Mesendoderm (in vitro differentiated cells): Measurements from ENCODE around the gene ZEB2.

Experiments used
- DNase-seq: peaks from one replicate; pipeline ENCODE4 v3.0.0; 2013
- H2AK5ac ChIP-seq: 2 replicates; pipeline ENCODE4 v1.6.1; 2013; ENCODE audit warnings: low read length, inconsistent platforms
- H2BK120ac ChIP-seq: 2 replicates; pipeline ENCODE4 v1.6.1; 2013; ENCODE audit warnings: low read depth, mild to moderate bottlenecking, low read length, moderate library complexity, mixed read lengths
- H2BK15ac ChIP-seq: replicated peaks from 2 replicates; pipeline ENCODE4 v1.6.1; 2013; ENCODE audit warnings: low read depth, mild to moderate bottlenecking, moderate library complexity
- H2BK5ac ChIP-seq: 2 replicates; pipeline ENCODE4 v1.6.1; 2013; ENCODE audit warnings: low read length, inconsistent platforms
- H3K18ac ChIP-seq: 2 replicates; pipeline ENCODE4 v1.6.1; 2013; ENCODE audit warnings: mild to moderate bottlenecking, low read length, mixed read lengths
- H3K23ac ChIP-seq: one replicate; pipeline ENCODE4 v1.6.1; 2013; ENCODE audit warnings: low read length
- H3K27ac ChIP-seq: 2 replicates; pipeline ENCODE4 v1.5.1; 2013; ENCODE audit warnings: low read depth, mild to moderate bottlenecking, inconsistent platforms, low read length, moderate library complexity
- H3K27me3 ChIP-seq: 2 replicates; pipeline ENCODE4 v1.6.1; 2013; ENCODE audit warnings: low read length, control low read depth, mild to moderate bottlenecking, inconsistent platforms; ENCODE audit not compliant: insufficient read depth, poor library complexity
- H3K36me3 ChIP-seq: 2 replicates; pipeline ENCODE4 v1.6.1; 2013; ENCODE audit warnings: low read length, inconsistent platforms; ENCODE audit not compliant: control insufficient read depth, insufficient read depth
- H3K4ac ChIP-seq: one replicate; pipeline ENCODE4 v1.6.1; 2013; ENCODE audit warnings: low read depth, mild to moderate bottlenecking, low read length, moderate library complexity
- H3K4me1 ChIP-seq: 2 replicates; pipeline ENCODE4 v1.6.1; 2013; ENCODE audit warnings: low read depth, low read length, inconsistent platforms; ENCODE audit not compliant: control insufficient read depth
- H3K4me2 ChIP-seq: 2 replicates; pipeline ENCODE4 v1.6.1; 2013; ENCODE audit warnings: low read length
- H3K4me3 ChIP-seq: 2 replicates; pipeline ENCODE4 v1.5.1; 2013; ENCODE audit warnings: mild to moderate bottlenecking, low read length
- H3K56ac ChIP-seq: one replicate; pipeline ENCODE4 v1.6.1; 2013; ENCODE audit warnings: low read length
- H3K79me1 ChIP-seq: 2 replicates; pipeline ENCODE4 v1.6.1; 2013; ENCODE audit warnings: low read length, inconsistent platforms
- H3K79me2 ChIP-seq: 2 replicates; pipeline ENCODE4 v1.6.1; 2013; ENCODE audit warnings: mild to moderate bottlenecking, low read length; ENCODE audit not compliant: control insufficient read depth, insufficient read depth
- H3K9ac ChIP-seq: 2 replicates; pipeline ENCODE4 v1.6.1; 2013; ENCODE audit warnings: low read length, inconsistent platforms
- H4K5ac ChIP-seq: one replicate; pipeline ENCODE4 v1.6.1; 2013; ENCODE audit warnings: low read length
- H4K8ac ChIP-seq: one replicate; pipeline ENCODE4 v1.6.1; 2013; ENCODE audit warnings: low read depth, mild to moderate bottlenecking, control low read depth, low read length, moderate library complexity
- WGBS: extraction: QIAGEN DNeasy Blood & Tissue Kit; methylation state at CpG from one replicate; pipeline ENCODE4 v1.1.7; 2013; ENCODE audit warnings: low lambda C conversion rate, missing lambda C conversion rate; ENCODE audit not compliant: insufficient coverage; ENCODE audit errors: extremely low coverage; 5-methylcytosine and 5-hydroxymethylcytosine counted together

The ZEB2 gene

GRCh38 chr2:144507441-144508171, 12.3 kb downstream of the ZEB2 start:
- Histone ChIP-seq H4K8ac (no peak overlapping the region), H3K23ac (no peak overlapping the region), H3K4me2 (no peak overlapping the region), H2BK5ac (no peak overlapping the region), H3K56ac (no peak overlapping the region), H3K4me3 (no peak overlapping the region), H3K27ac (no peak overlapping the region), H2AK5ac (no peak overlapping the region), H3K79me1 (no peaks in the 10 kb centered on the region), H3K36me3 (no peaks in the 10 kb centered on the region), H2BK15ac (peak overlapping the region; percentile 19), H3K9ac (no peak overlapping the region), H4K5ac (no peak overlapping the region), H3K18ac (no peak overlapping the region), H3K4me1 (peaks cover 16% of the 10 kb centered on the region), H3K79me2 (no peaks in the 10 kb centered on the region), H3K4ac (no peak overlapping the region), H3K27me3 (peaks cover 6% of the 10 kb centered on the region), H2BK120ac (no peak overlapping the region)
- no CpG with 5 or more reads among the region's 5 CpGs for WGBS
- no peak for DNase-seq

DNA sequence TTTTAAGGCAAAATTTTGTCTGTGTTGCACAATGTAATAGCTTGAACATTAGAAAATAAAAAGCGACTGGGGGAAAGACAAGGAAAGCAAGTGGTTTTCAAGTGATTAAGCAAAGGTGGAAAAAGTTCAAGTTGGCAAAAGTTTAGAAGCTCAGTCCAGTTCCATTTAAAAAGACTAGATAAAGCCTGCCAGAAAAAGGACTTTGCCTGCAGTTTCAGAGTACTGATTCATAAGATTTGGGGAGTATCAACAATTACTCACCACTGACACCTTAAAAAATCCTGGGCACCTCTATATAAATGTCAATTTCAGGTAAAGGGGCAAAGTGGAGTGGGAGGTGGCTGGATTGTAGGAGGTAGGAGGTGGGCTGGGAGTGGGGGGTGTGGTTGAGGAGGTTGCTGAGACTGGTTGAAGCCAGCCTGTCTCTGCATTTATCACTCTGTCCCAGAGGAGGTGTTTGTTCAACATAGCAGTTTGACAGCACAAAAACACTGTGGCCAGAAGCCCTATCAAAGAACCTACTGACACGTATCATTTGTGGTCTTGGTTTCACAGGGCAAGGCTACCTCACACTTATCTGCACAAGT, 14.6 kb downstream of the ZEB2 start:
- peaks cover 11% of the 10 kb centered on the region for H3K4me1 ChIP-seq
- no peak overlapping the region for H3K4me2 ChIP-seq
- no peaks in the 10 kb centered on the region for H3K79me1 ChIP-seq
- H3K18ac ChIP-seq: no peak overlapping the region
- H2BK5ac ChIP-seq: no peak overlapping the region
- no peak overlapping the region for H3K27ac ChIP-seq
- H3K56ac ChIP-seq: no peak overlapping the region
- no peak overlapping the region for H3K23ac ChIP-seq
- peak overlapping the region; percentile 92 for H2BK15ac ChIP-seq
- H3K79me2 ChIP-seq: no peaks in the 10 kb centered on the region
- H3K9ac ChIP-seq: no peak overlapping the region
- H4K8ac ChIP-seq: no peak overlapping the region
- H2BK120ac ChIP-seq: no peak overlapping the region
- no CpG with 5 or more reads among the region's 2 CpGs for WGBS
- H3K27me3 ChIP-seq: no peaks in the 10 kb centered on the region
- no peaks in the 10 kb centered on the region for H3K36me3 ChIP-seq
- no peak overlapping the region for H3K4me3 ChIP-seq
- H2AK5ac ChIP-seq: no peak overlapping the region
- no peak overlapping the region for H4K5ac ChIP-seq
- no peak overlapping the region for H3K4ac ChIP-seq
- DNase-seq: peak; percentile 60

- Histone ChIP-seq H3K27me3 (no peaks in the 10 kb centered on the region), H2BK120ac (no peak overlapping the region), H3K27ac (no peak overlapping the region), H4K8ac (no peak overlapping the region), H3K4me1 (peaks cover 5% of the 10 kb centered on the region), H4K5ac (no peak overlapping the region), H3K36me3 (no peaks in the 10 kb centered on the region), H3K56ac (peak overlapping the region; percentile 36), H2BK15ac (no peak overlapping the region), H2BK5ac (no peak overlapping the region), H2AK5ac (no peak overlapping the region), H3K79me1 (no peaks in the 10 kb centered on the region), H3K23ac (no peak overlapping the region), H3K18ac (no peak overlapping the region), H3K9ac (no peak overlapping the region), H3K4me3 (no peak overlapping the region), H3K79me2 (no peaks in the 10 kb centered on the region), H3K4me2 (no peak overlapping the region), H3K4ac (no peak overlapping the region)
- no CpG with 5 or more reads among the region's 6 CpGs for WGBS
- peak; percentile 86 for DNase-seq
These were observed 15.7 kb downstream of the ZEB2 start for GRCh38 chr2:144504218-144504641.

DNA sequence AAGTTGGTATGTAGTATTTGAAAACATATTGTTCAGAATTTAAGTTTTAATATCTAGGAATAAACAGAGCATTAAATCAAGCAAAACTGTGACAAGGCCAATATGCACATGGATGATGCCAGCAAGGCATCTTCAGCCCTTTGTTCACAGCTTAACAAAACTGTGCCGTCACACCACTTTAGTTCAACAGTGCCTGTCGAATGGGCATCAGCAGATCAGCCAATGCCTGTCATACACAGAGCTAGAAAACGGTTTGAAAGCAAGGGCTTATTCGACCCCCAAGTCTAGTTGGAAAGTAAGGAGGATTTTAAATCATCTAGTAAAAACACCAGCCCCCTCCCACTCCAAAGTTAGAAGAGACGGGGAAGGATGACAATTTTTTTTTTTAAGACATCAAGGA, 16.7 kb downstream of the ZEB2 start:
- Histone ChIP-seq H2BK120ac (no peak overlapping the region), H4K8ac (no peak overlapping the region), H3K36me3 (no peaks in the 10 kb centered on the region), H2BK5ac (no peak overlapping the region), H3K27me3 (no peaks in the 10 kb centered on the region), H3K23ac (no peak overlapping the region), H2BK15ac (no peak overlapping the region), H3K4ac (peak overlapping the region; percentile 12), H3K79me1 (no peaks in the 10 kb centered on the region), H4K5ac (no peak overlapping the region), H3K4me2 (no peak overlapping the region), H2AK5ac (no peak overlapping the region), H3K56ac (no peak overlapping the region), H3K9ac (no peak overlapping the region), H3K4me1 (peaks cover 4% of the 10 kb centered on the region), H3K4me3 (no peak overlapping the region), H3K79me2 (no peaks in the 10 kb centered on the region), H3K27ac (no peak overlapping the region), H3K18ac (no peak overlapping the region)
- WGBS: no CpG with 5 or more reads among the region's 5 CpGs
- no peak for DNase-seq

- Histone ChIP-seq H3K4me3 (no peak overlapping the region), H3K27ac (no peak overlapping the region), H3K56ac (no peak overlapping the region), H3K18ac (no peak overlapping the region), H3K27me3 (no peaks in the 10 kb centered on the region), H3K4me1 (peaks cover 5% of the 10 kb centered on the region), H2BK5ac (no peak overlapping the region), H4K8ac (no peak overlapping the region), H3K4me2 (no peak overlapping the region), H3K79me2 (no peaks in the 10 kb centered on the region), H3K9ac (no peak overlapping the region), H2AK5ac (no peak overlapping the region), H3K4ac (no peak overlapping the region), H4K5ac (no peak overlapping the region), H2BK15ac (peak overlapping the region; percentile 57), H3K23ac (no peak overlapping the region), H2BK120ac (no peak overlapping the region), H3K36me3 (no peaks in the 10 kb centered on the region), H3K79me1 (no peaks in the 10 kb centered on the region)
- no peak for DNase-seq
- no CpG with 5 or more reads among the region's 7 CpGs for WGBS
These were observed 17.6 kb downstream of the ZEB2 start for GRCh38 chr2:144502369-144502768.
